Liver (tissue), 9 donors: ENCODE data around the gene THAP9. TPM values are rescaled to one million over a fixed set of nuclear protein-coding genes. Genes with fewer than 3 reads are reported as not detected.

Experiments
- DNase-seq: peaks from one replicate; pipeline ENCODE4 v3.0.0-alpha.2; 2017; ENCODE audit warnings: low spot score
- H3K27ac ChIP-seq, 2 donors: one replicate each; pipeline ENCODE4 v1.7.0; 2013; ENCODE audit warnings: inconsistent platforms in 2 of 2, low read length in 2 of 2, control low read depth in 1 of 2, low read depth in 1 of 2, mild to moderate bottlenecking in 1 of 2
- H3K27me3 ChIP-seq, 4 donors: one replicate each; pipeline versions ENCODE4 v1.6.1 to v1.7.0; 2013; ENCODE audit warnings: low read length in 3 of 4, inconsistent platforms in 1 of 4, mild to moderate bottlenecking in 1 of 4, moderate library complexity in 1 of 4; ENCODE audit not compliant: control insufficient read depth in 4 of 4, insufficient read depth in 4 of 4
- H3K36me3 ChIP-seq, 4 donors: one replicate each; pipeline versions ENCODE4 v1.6.1 to v1.7.0; 2013; ENCODE audit warnings: low read length in 3 of 4, mild to moderate bottlenecking in 3 of 4, low read depth in 1 of 4, moderate library complexity in 1 of 4; ENCODE audit not compliant: control insufficient read depth in 4 of 4, insufficient read depth in 3 of 4
- H3K4me1 ChIP-seq, 4 donors: one replicate each; pipeline versions ENCODE4 v1.6.1 to v1.7.0; 2013; ENCODE audit warnings: low read length in 3 of 4, mild to moderate bottlenecking in 3 of 4, moderate library complexity in 1 of 4; ENCODE audit not compliant: control insufficient read depth in 4 of 4, insufficient read depth in 4 of 4
- H3K4me3 ChIP-seq, 3 donors: one replicate each; pipeline versions ENCODE4 v1.6.1 to v1.7.0; 2013; ENCODE audit warnings: low read length in 3 of 3, control low read depth in 1 of 3, low read depth in 1 of 3, mild to moderate bottlenecking in 1 of 3
- H3K9ac ChIP-seq, 2 donors: one replicate each; pipeline ENCODE4 v1.7.0; 2013; ENCODE audit warnings: low read length in 2 of 2, mild to moderate bottlenecking in 2 of 2, moderate library complexity in 2 of 2, control low read depth in 1 of 2, low read depth in 1 of 2
- H3K9me3 ChIP-seq, 4 donors: one replicate each; pipeline versions ENCODE4 v1.6.1 to v1.7.0; 2013; ENCODE audit warnings: low read length in 3 of 4; ENCODE audit not compliant: control insufficient read depth in 4 of 4
- ATF3 ChIP-seq: IDR thresholded peaks from 2 replicates; pipeline ENCODE4 v1.6.1; 2016; ENCODE audit warnings: antibody characterized with exemption
- CTCF ChIP-seq: fragments of 150-350 bp; IDR thresholded peaks from 2 replicates; pipeline ENCODE4 v1.5.1; 2017; ENCODE audit warnings: improper control_type of control experiment, low read depth, low read length; ENCODE audit not compliant: missing input control
- EGR1 ChIP-seq, 2 donors: IDR thresholded peaks; 2 replicates each; pipeline ENCODE4 v1.6.1; 2016 to 2018; ENCODE audit warnings: antibody characterized with exemption in 2 of 2, low read depth in 2 of 2
- FOXA1 ChIP-seq: IDR thresholded peaks from 2 replicates; pipeline ENCODE4 v1.6.1; 2016; ENCODE audit warnings: antibody characterized with exemption
- FOXA2 ChIP-seq: IDR thresholded peaks from 2 replicates; pipeline ENCODE4 v1.6.1; 2016; ENCODE audit warnings: antibody characterized with exemption
- GABPA ChIP-seq, 2 donors: IDR thresholded peaks in 1 of 2; conservative IDR thresholded peaks in 1 of 2; 2 replicates each; pipeline ENCODE4 v1.6.1; 2016; ENCODE audit warnings: antibody characterized with exemption in 2 of 2, mild to moderate bottlenecking in 1 of 2, moderate library complexity in 1 of 2
- HNF4A ChIP-seq, 2 donors: conservative IDR thresholded peaks; 2 replicates each; pipeline ENCODE4 v1.6.1; 2016; ENCODE audit warnings: antibody characterized with exemption in 2 of 2, mild to moderate bottlenecking in 2 of 2
- HNF4G ChIP-seq: IDR thresholded peaks from 2 replicates; pipeline ENCODE4 v1.6.1; 2016; ENCODE audit warnings: antibody characterized with exemption
- JUND ChIP-seq, 2 donors: IDR thresholded peaks; 2 replicates each; pipeline ENCODE4 v1.6.1; 2016; ENCODE audit warnings: antibody characterized with exemption in 2 of 2
- MAX ChIP-seq: IDR thresholded peaks from 2 replicates; pipeline ENCODE4 v1.6.1; 2016; ENCODE audit warnings: antibody characterized with exemption
- NR2F2 ChIP-seq: IDR thresholded peaks from 2 replicates; pipeline ENCODE4 v1.6.1; 2016; ENCODE audit warnings: antibody characterized with exemption
- RAD21 ChIP-seq, 2 donors: IDR thresholded peaks; 2 replicates each; pipeline ENCODE4 v1.6.1; 2016; ENCODE audit warnings: antibody characterized with exemption in 2 of 2, mild to moderate bottlenecking in 2 of 2
- REST ChIP-seq: IDR thresholded peaks from 2 replicates; pipeline ENCODE4 v1.6.1; 2016; ENCODE audit warnings: antibody characterized with exemption, mild to moderate bottlenecking
- RXRA ChIP-seq, 2 donors: IDR thresholded peaks; 2 replicates each; pipeline ENCODE4 v1.6.1; 2017 to 2018; ENCODE audit warnings: antibody characterized with exemption in 2 of 2, mild to moderate bottlenecking in 1 of 2
- SP1 ChIP-seq: IDR thresholded peaks from 2 replicates; pipeline ENCODE4 v1.6.1; 2018; ENCODE audit warnings: antibody characterized with exemption, mild to moderate bottlenecking
- TAF1 ChIP-seq: conservative IDR thresholded peaks from 2 replicates; pipeline ENCODE4 v1.6.1; 2016; ENCODE audit warnings: antibody characterized with exemption, mild to moderate bottlenecking
- ZBTB33 ChIP-seq: IDR thresholded peaks from 2 replicates; pipeline ENCODE4 v1.6.1; 2016; ENCODE audit warnings: antibody characterized with exemption
- WGBS: extraction: QIAGEN DNeasy Blood & Tissue Kit; methylation state at CpG from one replicate; pipeline ENCODE4 v1.1.7; 2013; 5-methylcytosine and 5-hydroxymethylcytosine counted together
- polyA plus RNA-seq, 2 donors: library from polyadenylated mRNA; stranded (reverse) in 1 of 2; unstranded in 1 of 2; fragments of 200-250 nt in 1 of 2; fragments of >200 nt in 1 of 2; fragmentation: Nextera tagmentation in 1 of 2; extraction: Ambion mirVana in 1 of 2; gene quantifications; one replicate each; pipeline versions ENCODE4 v1.2.1 to v1.2.3, GENCODE V29; 2013 to 2015
- total RNA-seq, 2 donors: library from RNA; depleted of rRNA; stranded (reverse); fragments of >200 nt; gene quantifications; one replicate each; pipeline ENCODE4 v1.2.3, GENCODE V29; 2014
- donor health status: healthy.
- donor health status: healthy.
- donor health status: healthy.
- donor health status: healthy.
- donor health status: healthy.

The THAP9 gene
- total and polyA plus RNA-seq, 4 donors: 1.1 to 5.9 (median 3.4) TPM

- Histone ChIP-seq H3K36me3 (peaks cover 0 to 10% (median 7%) of the 10 kb centered on the region in 4 donors), H3K9me3 (no peaks in the 10 kb centered on the region), H3K27ac (peak overlapping the region; percentile 99 to 100), H3K27me3 (no peaks in the 10 kb centered on the region), H3K9ac (peak overlapping the region; percentile 86 to 96), H3K4me1 (peaks cover 5 to 40% (median 26%) of the 10 kb centered on the region in 4 donors), H3K4me3 (peak overlapping the region; percentile 73 to 84 (median 83))
- TF ChIP-seq HNF4A (conservative IDR thresholded peaks at IDR 0.05) (no peak), REST (no peak), RXRA (IDR thresholded peaks at IDR 0.05) (no peak), RAD21 (IDR thresholded peaks at IDR 0.05) (no peak), JUND (IDR thresholded peaks at IDR 0.05) (no peak), SP1 (no peak), GABPA (IDR thresholded peaks at IDR 0.05 in 1 of 2, conservative IDR thresholded peaks at IDR 0.05 in 1 of 2) (no peak), FOXA2 (no peak), TAF1 (no peak), EGR1 (IDR thresholded peaks at IDR 0.05; ENCODE audit: low read depth in 2 of 2) (no peak), FOXA1 (no peak), MAX (no peak), ZBTB33 (no peak), ATF3 (no peak)
- WGBS: 19% methylated on average over 7 of the region's 7 CpGs
- no peak for DNase-seq
Observed at GRCh38 chr4:82891707-82892466, 8.6 kb upstream of the THAP9 start.

GRCh38 chr4:82892467-82892802 lies 8.1 kb upstream of the THAP9 start:
- Histone ChIP-seq H3K27me3 (no peaks in the 10 kb centered on the region), H3K36me3 (peaks cover 0 to 12% (median 7%) of the 10 kb centered on the region in 4 donors), H3K9me3 (no peaks in the 10 kb centered on the region), H3K4me1 (peaks cover 5 to 35% (median 26%) of the 10 kb centered on the region in 4 donors), H3K9ac (no peak overlapping the region), H3K4me3 (no peak overlapping the region), H3K27ac (peak overlapping the region; percentile 99 to 100)
- 29% methylated on average over 1 of the region's 1 CpG for WGBS
- no peak for DNase-seq
- TF ChIP-seq RXRA (IDR thresholded peaks at IDR 0.05): peak in 1 of 2 donors; percentile 34
- no peak for TF ChIP-seq ZBTB33
- no peak for TF ChIP-seq NR2F2
- TF ChIP-seq TAF1: no peak
- TF ChIP-seq HNF4A (conservative IDR thresholded peaks at IDR 0.05): peak; percentile 77 to 79
- peak in 1 of 2 donors; percentile 37 for TF ChIP-seq GABPA (IDR thresholded peaks at IDR 0.05 in 1 of 2, conservative IDR thresholded peaks at IDR 0.05 in 1 of 2)
- TF ChIP-seq HNF4G: peak; percentile 9
- no peak for TF ChIP-seq CTCF
- TF ChIP-seq REST: no peak
- TF ChIP-seq ATF3: no peak
